HG03025 (cell line): Measurements from ENCODE around the gene ST7L.

Source experiments
- ATAC-seq: cut with Tn5 transposase; IDR thresholded peaks from one replicate; pipeline ENCODE4 v1.9.1; 2021; ENCODE audit warnings: mild to moderate bottlenecking, moderate library complexity; ENCODE audit not compliant: unreplicated experiment, low FRiP score

Gene ST7L

DNA sequence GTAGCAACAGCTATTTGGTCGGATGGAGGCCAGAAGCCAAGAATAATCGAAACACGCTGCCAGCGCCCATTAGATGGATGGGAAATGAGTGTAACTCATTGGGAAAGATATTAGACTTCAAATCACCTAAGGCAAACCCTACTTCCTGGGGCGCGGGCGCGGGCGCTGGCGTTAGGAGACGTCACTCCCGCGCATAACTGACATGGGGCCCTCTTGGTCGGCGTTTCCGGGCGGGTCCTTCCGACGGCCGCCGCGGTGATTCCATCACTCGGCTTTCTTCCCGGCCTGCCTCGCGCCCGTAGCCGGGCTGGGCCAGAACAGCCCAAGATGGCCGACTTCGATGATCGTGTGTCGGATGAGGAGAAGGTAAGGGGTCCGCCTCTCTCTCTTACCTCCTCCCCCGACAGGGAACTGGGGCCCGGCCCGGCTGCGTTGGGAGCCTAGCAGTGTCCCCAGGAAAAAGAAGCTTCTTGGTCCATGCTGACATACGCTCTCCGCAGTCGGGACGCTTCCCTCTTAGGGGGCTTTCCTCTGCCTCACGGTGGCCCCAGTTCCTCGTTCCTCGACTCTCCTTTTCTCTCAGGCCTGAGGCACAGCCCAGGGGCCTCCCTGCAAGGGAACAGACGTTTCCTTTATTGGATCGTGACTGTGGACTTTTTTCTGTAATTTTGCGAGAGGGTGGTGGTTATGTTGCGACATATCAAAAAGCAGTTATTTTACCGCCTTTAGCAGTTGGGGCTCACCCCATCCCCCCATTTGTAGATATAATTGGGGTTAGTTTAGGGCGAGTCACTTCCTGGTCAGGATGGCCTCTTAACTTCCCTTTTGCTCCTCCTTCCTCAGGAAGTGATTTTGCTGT, 806 bp upstream of the ST7L start, which contains the start of gene CAPZA1:
Gene CAPZA1 (plus strand): TSS at position 315 of the 859 bp plus-strand sequence. CDS start 13 bp downstream, at position 328.
- ATAC-seq: peak; percentile 72

DNA sequence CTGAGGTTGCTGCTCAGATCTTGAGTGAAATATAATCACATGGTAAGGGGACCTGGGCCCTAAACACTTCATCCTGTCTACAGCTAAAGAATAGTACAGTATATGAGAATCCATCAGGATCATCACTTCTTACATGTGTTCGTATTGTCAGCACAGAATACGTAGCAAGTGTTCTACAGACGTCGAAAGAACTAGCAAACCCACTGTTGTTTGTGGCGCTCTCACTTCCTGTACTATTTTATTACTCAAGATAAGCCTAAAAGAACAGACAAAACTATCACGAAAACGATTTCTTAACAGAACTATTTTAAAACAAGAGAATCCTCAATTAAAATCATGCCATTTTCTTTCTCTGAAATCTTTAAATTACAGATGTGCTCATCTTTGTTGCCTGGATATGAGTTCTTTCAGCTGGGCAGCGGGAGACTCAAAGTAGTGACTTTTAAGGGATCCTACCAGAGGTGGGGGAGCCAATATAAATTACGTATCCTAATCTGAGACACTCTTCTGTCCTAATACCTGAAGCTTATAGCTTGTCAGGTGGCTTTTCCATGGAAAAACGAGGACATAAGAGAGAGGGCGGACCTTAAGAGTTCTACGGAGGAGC, 724 bp downstream of the ST7L start:
- no peak for ATAC-seq

DNA sequence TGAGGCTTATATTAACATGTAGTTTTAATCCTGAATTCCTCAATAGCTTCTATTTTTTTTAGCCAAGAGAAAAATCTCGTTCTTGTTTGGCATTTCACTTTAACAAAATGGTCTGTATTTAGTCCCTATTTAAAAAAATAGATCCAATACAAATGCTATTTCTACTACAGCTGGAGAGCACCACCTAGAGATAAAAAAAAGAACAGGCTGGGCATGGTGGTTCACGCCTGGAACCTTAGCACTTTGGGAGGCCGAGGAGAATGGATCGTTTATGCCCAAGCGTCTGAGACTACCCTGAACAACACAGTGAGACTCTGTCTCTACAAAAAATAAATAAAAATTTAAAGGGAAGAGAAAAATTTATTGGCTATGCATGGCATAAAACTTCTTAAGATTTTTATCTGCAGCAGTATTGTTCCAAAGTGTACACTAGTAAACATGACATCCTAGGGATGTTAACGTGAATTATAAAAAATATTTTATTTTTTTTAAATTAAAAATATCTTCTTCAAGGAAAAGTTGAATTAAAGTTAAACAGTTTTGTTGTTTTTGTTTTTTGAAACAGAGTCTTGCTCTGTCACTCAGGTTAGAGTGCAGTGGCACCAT, 4.4 kb downstream of the ST7L start:
- ATAC-seq: no peak

DNA sequence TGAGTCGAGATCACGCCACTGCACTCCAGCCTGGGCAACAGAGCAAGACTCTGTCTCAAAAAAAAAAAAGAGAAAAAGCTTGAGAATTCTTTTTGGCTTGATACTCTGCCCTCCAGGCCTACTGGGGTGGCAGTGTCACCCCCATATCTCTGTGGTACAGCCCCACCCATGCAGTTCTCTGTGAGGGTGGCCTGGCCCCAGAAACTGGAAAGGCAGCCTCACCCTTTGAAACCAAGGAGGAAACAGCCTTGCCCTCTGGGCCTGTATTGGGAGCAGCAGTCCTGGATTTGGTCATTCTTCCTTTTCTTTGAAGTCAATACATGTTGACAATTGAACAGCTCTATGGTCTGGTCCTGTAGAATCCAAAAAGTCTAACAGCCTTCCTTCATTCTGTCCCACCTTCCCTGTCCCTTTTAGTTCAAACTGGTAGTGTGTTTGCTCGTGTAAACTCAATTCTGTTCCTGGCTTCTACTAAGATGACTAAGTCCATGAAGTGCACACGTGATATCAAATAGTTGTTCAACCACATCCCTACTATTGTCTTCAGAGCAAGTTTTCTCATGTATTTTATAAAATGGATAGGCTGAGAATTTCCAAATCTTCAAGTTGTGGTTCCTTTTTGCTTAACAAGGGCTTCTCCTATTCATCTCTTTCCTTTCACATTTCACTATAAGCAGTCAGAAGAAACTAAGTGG, 13.2 kb downstream of the ST7L start:
- no peak for ATAC-seq

DNA sequence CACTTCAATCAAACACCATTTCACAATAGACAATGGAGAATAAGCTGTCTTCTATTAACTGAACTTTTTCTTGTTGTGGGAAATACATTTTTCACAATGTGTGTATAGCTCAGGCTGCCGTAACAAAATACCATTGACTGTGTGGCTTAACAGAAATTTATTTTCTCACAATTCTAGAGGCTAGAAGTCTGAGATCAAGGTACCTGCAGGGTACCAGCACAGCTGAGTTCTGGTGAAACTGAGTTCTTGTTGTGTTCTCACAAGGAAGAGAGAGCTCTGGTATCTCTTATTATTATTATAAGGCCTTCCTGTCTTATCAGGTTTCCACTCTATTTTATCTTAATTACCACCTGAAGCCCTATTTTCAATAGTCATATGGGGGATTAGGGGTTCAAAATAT, 15.4 kb downstream of the ST7L start:
- ATAC-seq: no peak

DNA sequence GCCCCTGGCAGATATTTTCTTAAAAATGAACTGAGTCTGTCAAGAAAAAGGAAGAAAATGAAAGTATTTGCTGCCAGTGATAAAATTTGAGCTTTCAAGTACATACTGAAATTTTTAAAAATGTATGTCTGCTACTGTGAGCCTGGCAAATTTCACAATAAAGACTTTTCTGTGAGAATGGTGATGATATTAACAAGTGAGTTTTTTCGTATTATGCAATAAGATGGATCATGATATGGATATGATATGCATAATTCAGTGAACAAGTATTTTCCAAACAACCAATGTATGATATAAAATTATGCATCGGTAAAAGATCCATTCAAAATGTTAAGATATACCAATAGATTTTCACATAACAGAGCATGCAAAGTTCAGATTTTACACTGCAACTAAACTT, 15.9 kb downstream of the ST7L start:
- no peak for ATAC-seq

DNA sequence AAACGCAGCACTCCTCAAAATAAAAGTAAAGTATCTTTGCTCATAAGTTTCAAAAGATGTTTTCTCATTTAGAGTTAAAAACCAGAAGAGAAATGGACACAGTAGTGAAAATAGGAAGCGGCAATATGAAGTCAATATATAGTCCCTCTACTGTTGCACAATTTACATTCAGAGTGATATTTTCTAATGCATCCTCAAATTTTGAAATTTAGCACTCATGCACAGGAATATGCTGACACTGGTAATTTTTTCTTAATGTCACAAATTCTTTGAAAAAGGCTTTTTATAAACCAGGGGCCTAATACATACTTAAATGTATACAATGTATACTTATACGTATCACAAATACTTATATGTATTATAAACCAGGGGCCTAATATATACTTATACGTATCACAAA, 19.5 kb downstream of the ST7L start:
- ATAC-seq: no peak

DNA sequence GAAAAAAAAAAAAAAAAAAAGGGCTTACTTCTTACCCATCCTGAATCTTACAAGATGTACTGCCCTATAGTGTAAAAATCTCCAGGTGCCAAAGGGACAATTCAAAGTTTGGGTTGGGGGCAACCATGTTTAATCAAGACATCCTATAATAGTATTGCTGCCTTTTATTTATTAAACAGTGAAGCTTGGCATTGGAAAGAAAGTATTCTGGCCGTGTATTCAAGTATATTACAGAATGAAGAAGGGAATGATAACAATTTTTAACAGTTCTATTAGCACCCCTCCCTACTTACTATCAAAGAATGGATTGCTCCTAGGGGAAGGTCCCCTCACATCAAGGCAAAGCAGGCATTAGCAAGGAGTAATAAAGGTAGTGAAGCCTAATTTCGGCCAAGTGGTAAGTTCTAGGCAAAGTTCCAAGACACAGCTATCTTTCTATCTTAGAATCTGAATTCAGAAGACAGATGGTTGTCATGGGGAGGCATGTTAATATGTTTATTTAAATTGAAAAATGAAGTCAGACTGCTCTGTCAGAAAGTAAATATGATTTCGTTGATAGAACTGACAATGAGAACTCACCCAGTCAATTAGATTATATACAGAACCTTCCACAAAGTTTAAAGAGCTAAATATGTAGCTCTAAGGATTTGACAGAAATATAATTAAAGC, 24.6 kb downstream of the ST7L start:
- no peak for ATAC-seq

DNA sequence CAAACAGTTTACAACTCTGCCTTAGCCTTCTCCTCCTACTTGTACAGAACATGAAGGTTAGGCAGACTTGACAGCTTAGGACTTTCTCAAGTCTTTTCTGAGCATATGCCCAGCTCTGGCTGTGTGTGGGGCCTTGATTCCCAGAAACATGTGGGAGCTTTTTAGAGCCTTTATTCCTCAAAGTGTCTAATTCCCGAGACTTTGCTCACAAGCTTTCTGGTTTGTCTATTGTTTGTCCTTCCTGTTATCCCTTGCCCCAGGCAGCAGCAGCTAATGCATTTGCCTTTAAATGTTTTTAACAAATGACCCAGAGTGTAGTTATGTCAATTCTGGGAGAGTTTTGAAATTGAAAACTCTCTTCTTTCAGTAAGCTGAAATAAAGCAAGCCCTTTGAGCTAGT, 29.2 kb downstream of the ST7L start:
- no peak for ATAC-seq

DNA sequence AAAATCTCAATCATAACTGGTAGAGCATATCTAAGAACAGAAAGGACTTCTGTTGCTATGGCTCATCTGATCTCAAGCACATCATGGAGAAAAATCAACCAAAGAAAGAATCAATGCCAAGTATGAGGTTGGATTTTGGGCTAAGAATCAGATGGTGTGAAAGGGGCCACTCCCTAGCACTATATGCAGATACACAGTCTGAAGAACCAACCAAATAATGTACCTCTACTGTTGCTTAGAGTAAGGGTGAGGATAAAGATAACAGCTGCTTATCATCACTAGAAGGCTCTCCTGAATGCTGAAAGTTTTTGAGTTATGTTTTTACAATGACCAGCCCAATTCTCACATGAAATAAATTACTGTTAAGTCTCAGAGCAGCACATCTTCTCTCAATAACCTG, 35.6 kb downstream of the ST7L start:
- no peak for ATAC-seq

DNA sequence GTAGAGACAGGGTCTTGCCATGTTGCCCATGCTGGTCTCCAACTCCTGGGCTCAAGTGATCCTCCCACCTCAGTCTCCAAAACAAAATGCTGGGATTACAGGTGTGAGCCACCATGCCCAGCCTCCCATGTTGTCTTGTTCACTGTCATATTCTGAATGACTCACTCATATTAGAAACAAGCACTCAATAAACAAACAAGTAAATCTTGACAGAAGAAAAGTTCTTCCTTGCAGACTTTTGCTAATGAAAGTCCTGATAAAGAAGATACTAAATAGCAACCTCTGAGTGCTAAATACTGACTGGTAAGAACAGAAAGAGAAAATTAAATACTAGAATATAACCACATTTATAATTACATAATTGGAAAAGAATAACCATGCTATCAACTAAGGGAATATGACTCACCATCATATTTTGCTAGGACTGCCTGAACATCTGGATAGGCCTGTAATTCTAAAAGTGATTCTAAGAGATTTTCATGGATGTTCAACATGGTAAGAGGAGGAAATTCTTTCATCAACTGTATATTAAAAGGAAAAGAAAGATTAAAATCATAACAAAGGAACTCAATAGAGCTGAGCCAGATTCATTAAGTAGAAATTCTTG, 37.3 kb downstream of the ST7L start:
- ATAC-seq: no peak

DNA sequence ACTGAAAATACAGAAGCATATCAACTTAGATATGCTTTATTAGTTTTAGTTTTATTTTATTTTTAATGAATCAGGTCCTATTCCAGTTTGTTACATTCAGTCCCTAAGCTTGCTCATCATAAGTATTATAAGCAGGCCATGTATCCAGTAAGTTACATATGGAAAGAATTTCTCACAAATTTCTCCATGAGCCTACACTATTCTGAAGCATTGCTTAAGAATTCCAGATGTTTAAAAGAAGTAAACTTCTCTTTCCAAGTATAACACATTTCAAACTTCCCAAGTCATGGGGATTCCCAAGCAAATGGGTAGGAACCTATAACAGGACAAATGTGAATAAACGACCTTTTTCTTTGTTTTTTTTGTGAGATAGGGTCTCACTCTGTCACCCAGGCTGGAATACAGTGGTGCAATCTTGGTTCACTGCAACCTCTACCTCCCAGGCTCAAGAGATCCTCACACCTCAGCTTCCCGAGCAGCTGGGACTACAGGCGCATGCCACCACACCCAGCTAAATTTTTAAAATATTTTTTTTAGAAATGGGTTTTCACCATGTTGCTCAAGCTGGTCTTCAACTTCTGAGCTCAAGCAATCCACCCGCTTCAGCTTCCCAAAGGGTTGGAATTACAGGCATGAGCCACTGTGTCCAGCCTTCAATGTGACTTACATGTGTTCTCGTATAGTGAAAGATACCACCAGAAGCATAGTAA, 39.0 kb downstream of the ST7L start:
- ATAC-seq: no peak

DNA sequence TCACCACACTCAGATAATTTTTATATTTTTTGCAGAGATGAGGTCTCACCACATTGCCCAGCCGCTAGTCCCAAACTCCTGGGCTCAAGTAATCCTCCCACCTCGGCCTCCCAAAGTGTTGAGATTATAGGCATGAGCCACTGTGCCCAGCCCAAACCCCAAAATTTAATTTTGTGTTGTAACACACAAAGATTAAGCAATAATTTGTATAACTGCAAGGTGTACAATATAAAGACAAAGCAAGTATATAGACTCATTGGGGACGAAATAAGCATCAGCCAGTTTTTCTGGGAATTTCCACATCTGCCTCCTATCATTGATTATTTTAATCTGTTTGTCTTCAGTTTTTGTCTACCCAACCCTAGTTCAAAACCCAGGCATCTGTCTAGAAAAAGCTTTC, 42.7 kb downstream of the ST7L start:
- ATAC-seq: no peak

DNA sequence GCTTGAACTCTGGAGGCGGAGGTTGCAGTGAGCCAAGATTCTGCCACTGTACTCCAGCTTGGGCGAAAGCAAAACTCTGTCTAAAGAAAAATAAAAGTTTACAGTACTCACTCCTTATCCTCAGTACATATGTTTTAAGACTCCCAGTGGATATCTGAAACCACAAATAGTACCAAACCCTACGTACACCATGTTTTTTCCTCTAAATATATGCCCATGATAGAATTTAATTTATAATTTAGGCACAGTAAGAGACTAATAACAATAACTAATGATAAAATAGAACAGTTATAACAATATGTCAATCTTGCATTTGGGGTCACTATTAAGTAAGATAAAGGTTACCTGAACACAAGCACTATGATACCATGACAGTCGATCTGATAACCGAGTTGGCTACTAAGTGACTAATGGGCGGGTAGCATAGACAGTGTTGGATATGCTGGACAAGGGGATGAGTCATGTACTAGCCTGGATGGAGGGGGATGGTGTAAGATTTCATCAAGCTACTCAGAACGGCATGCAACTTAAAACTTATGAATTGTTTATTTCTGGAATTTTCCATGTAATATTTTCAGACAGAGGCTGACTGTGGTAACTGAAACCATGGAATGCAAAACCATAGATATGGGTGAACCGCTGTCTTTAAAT, 43.7 kb downstream of the ST7L start:
- no peak for ATAC-seq

DNA sequence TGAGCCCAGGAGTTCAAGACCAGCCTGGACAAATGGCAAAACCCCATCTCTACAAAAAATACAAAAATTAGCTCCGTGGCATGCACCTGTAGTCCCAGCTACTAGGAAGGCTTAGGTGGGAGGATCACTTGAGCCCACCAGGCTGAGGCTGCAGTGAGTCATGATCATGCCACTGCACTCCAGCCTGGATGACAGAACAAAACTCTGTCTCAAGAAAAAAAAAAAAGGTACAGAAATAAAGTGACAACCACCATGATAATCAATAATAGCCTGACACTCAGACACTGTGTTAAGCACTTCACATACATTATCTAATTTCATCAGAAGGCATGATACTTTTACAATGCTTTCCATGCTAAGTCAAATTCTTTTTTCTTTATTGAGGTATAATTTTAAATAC, 53.1 kb downstream of the ST7L start:
- no peak for ATAC-seq

DNA sequence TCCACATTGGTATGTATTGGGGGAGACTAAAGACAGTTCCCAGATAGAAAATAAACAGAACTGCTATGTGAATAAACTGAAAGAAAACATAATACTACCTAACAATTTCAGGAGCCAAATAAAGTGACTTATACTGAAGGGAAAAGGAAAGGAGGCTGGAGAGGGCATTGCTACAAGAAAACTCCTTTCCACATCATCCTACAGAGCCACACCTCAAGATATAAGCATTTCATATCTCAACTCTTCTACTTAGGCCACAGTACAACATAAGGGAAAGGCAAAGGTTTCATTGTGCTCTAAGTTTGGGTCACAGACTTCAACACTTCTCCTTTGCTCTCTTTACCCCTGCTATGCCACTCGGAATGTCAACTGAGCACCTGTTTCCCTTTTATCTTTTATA, 54.9 kb downstream of the ST7L start:
- ATAC-seq: no peak

DNA sequence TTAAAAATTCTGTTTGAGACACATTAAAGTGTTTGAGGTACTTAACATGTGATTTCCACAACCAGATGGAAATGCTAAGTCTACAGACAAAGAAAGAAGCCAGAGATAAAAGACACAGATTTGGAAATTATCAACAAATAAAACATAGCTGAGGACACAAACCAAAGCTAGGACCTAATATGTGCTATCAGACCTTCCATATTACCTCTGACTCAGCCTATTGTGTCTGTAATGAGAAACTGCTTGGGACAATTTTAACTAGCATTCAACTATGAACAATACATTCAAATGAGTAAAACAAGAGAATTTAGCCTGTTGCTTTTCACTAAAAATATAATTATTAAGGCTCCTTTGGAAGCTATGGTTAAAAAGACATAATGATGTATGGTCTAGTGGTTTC, 55.6 kb downstream of the ST7L start:
- ATAC-seq: no peak

DNA sequence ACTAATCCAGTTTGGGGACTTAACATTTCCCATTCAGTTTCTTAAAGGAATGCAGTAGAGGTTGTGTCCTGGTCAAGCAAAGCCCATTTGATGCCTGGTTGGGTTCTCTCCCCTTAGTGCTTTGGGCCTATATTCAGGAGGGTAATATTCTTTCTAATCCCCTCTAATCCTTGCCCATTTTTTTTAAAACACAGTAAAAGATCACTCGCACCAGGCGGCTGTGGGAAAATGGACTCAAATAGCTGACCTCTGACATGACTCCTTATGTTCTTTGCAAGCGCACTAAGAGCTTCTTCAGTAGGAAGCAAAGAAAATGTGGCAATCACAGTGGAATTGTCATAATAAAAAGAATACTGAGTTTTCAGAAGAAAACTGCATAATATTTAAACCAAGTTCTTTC, 60.3 kb downstream of the ST7L start:
- no peak for ATAC-seq

DNA sequence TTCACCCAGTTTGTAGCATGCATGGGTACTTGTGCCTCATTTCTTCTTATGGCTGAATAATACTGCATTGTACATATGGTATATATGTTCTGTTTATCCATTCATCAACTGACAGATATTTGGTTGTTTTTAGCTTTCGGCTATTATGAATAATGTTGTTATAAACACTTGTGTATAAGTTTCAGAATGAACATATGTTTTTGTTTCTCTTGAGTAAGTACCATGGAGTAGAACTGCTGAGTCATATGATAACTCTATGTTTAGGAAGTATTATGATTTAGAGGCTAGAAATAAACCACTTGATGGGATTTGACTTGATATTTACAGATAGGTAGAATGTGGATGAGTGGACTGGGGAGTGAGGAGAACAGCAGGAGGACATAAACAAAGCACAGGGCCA, 61.6 kb downstream of the ST7L start:
- ATAC-seq: no peak
